Measurements from ENCODE around the gene TKFC. TPM values are rescaled to one million over a fixed set of nuclear protein-coding genes. Genes with fewer than 3 reads are reported as not detected.
A peak's percentile ranks its signal among the peaks of the same experiment; 100 is the strongest.

TKFC gene
- total and polyA plus RNA-seq, 8 donors = 26.6 to 48.5 (median 32.0) TPM

GRCh38 chr11:61343792-61344745 lies 11.0 kb downstream of the TKFC start:
- DNase-seq (no peak), ATAC-seq (no peak)
- no peaks in the 10 kb centered on the region for H3K27me3 ChIP-seq
- peaks cover 0 to 64% of the 10 kb centered on the region in 2 donors for H3K36me3 ChIP-seq
- TF ChIP-seq CTCF (IDR thresholded peaks at IDR 0.05) = no peak
- intact Hi-C loops (cut with DNase I) = no loop called here
- H3K4me1 ChIP-seq = peaks cover 0 to 17% of the 10 kb centered on the region in 2 donors
- H3K9me3 ChIP-seq = no peaks in the 10 kb centered on the region
- H3K27ac ChIP-seq = no peak overlapping the region
- no peak overlapping the region for H3K4me3 ChIP-seq

- ATAC-seq (peak; percentile 21), DNase-seq (no peak)
- H3K4me3 ChIP-seq = no peak overlapping the region
- peak overlapping the region in 1 of 2 donors; percentile 3 for H3K27ac ChIP-seq
- intact Hi-C loops (cut with DNase I) = no loop called here
- peaks cover 0 to 65% of the 10 kb centered on the region in 2 donors for H3K36me3 ChIP-seq
- H3K27me3 ChIP-seq = no peaks in the 10 kb centered on the region
- peaks cover 0 to 17% of the 10 kb centered on the region in 2 donors for H3K4me1 ChIP-seq
- no peak for TF ChIP-seq CTCF (IDR thresholded peaks at IDR 0.05)
- no peaks in the 10 kb centered on the region for H3K9me3 ChIP-seq
These were observed 12.2 kb downstream of the TKFC start for GRCh38 chr11:61345170-61345610.

- intact Hi-C loops (cut with DNase I) = no loop called here
- Histone ChIP-seq H3K9me3 (no peaks in the 10 kb centered on the region), H3K27me3 (no peaks in the 10 kb centered on the region), H3K36me3 (peaks cover 0 to 75% of the 10 kb centered on the region in 2 donors), H3K27ac (no peak overlapping the region), H3K4me3 (no peak overlapping the region), H3K4me1 (peaks cover 0 to 17% of the 10 kb centered on the region in 2 donors)
- TF ChIP-seq CTCF (IDR thresholded peaks at IDR 0.05) = no peak
- DNase-seq (no peak), ATAC-seq (no peak)
These were observed 13.2 kb downstream of the TKFC start for GRCh38 chr11:61345954-61346843.

- no peak overlapping the region for H3K4me3 ChIP-seq
- H3K36me3 ChIP-seq = peaks cover 0 to 74% of the 10 kb centered on the region in 2 donors
- intact Hi-C loops (cut with DNase I) = no loop called here
- no peaks in the 10 kb centered on the region for H3K9me3 ChIP-seq
- ATAC-seq (peak; percentile 51), DNase-seq (peak in 1 of 4 donors; percentile 62)
- H3K27ac ChIP-seq = peak overlapping the region in 1 of 2 donors; percentile 2
- TF ChIP-seq CTCF (IDR thresholded peaks at IDR 0.05) = no peak
- peaks cover 0 to 17% of the 10 kb centered on the region in 2 donors for H3K4me1 ChIP-seq
- H3K27me3 ChIP-seq = no peaks in the 10 kb centered on the region
These were observed 15.0 kb downstream of the TKFC start for GRCh38 chr11:61347916-61348461.

All from left lung (tissue), 10 donors.